Measurements from ENCODE around the gene FEZ2.

The FEZ2 gene

GRCh38 chr2:36597003-36597531 is 901 bp downstream of the FEZ2 start:
- Histone ChIP-seq H3K4ac (ENCODE audit: low read depth, low read length) (peak overlapping the region; percentile 44), H3K36me3 (ENCODE audit: control insufficient read depth in 1 of 2, insufficient read depth in 2 of 2, low read length in 2 of 2) (no peaks in the 10 kb centered on the region), H4K91ac (ENCODE audit: low read depth, low read length) (peak overlapping the region; percentile 98), H3K18ac (ENCODE audit: low read length) (peak overlapping the region; percentile 98), H2BK5ac (ENCODE audit: low read depth, low read length, poor library complexity) (no peak overlapping the region), H3K23ac (ENCODE audit: low read length) (no peak overlapping the region), H3K27me3 (ENCODE audit: insufficient read depth, low read length) (no peaks in the 10 kb centered on the region), H2BK120ac (ENCODE audit: insufficient read depth, low read length, poor library complexity) (peak overlapping the region; percentile 96), H3K4me1 (ENCODE audit: control insufficient read depth in 1 of 2, insufficient read depth in 2 of 2, low read length in 2 of 2) (peaks cover 7 to 10% of the 10 kb centered on the region in 2 experiments), H3K4me3 (ENCODE audit: low read depth, low read length) (peak overlapping the region; percentile 87), H3K79me1 (ENCODE audit: low read length) (peaks cover 8% of the 10 kb centered on the region), H3K27ac (ENCODE audit: low read depth, low read length) (peak overlapping the region; percentile 21), H3K14ac (ENCODE audit: low read length) (peak overlapping the region; percentile 99), H4K8ac (ENCODE audit: low read depth, low read length) (peak overlapping the region; percentile 98), H3K79me2 (ENCODE audit: control insufficient read depth, insufficient read depth, low read length, poor library complexity) (peaks cover 10% of the 10 kb centered on the region), H3K4me2 (ENCODE audit: low read length) (peak overlapping the region; percentile 85), H4K12ac (ENCODE audit: low read depth, low read length) (peak overlapping the region; percentile 23), H2AK5ac (ENCODE audit: low read length) (no peak overlapping the region), H2BK12ac (ENCODE audit: low read length) (no peak overlapping the region), H2AFZ (ENCODE audit: insufficient read depth, low read length, poor library complexity) (peak overlapping the region; percentile 90), H3K9me3 (ENCODE audit: insufficient read depth, low read depth, low read length) (no peaks in the 10 kb centered on the region), H3K9ac (ENCODE audit: low read length) (peak overlapping the region; percentile 74)
- DNase-seq = no peak
- WGBS (ENCODE audit: extremely low coverage, insufficient coverage, insufficient read length) = no CpG with 5 or more reads among the region's 19 CpGs

- peak overlapping the region; percentile 17 for H3K18ac ChIP-seq (ENCODE audit: low read length)
- H3K9me3 ChIP-seq (ENCODE audit: insufficient read depth, low read depth, low read length) = no peaks in the 10 kb centered on the region
- no CpG with 5 or more reads among the region's 12 CpGs for WGBS (ENCODE audit: extremely low coverage, insufficient coverage, insufficient read length)
- no peak overlapping the region for H4K91ac ChIP-seq (ENCODE audit: low read depth, low read length)
- H3K4me3 ChIP-seq (ENCODE audit: low read depth, low read length) = no peak overlapping the region
- H3K4me1 ChIP-seq (ENCODE audit: control insufficient read depth in 1 of 2, insufficient read depth in 2 of 2, low read length in 2 of 2) = peaks cover 7 to 10% of the 10 kb centered on the region in 2 experiments
- H2AK5ac ChIP-seq (ENCODE audit: low read length) = no peak overlapping the region
- H2BK120ac ChIP-seq (ENCODE audit: insufficient read depth, low read length, poor library complexity) = no peak overlapping the region
- H3K27ac ChIP-seq (ENCODE audit: low read depth, low read length) = no peak overlapping the region
- H2BK12ac ChIP-seq (ENCODE audit: low read length) = no peak overlapping the region
- H4K8ac ChIP-seq (ENCODE audit: low read depth, low read length) = no peak overlapping the region
- H3K4ac ChIP-seq (ENCODE audit: low read depth, low read length) = peak overlapping the region; percentile 57
- H3K23ac ChIP-seq (ENCODE audit: low read length) = no peak overlapping the region
- DNase-seq = no peak
- H3K27me3 ChIP-seq (ENCODE audit: insufficient read depth, low read length) = no peaks in the 10 kb centered on the region
- peaks cover 10% of the 10 kb centered on the region for H3K79me2 ChIP-seq (ENCODE audit: control insufficient read depth, insufficient read depth, low read length, poor library complexity)
- H3K79me1 ChIP-seq (ENCODE audit: low read length) = peaks cover 8% of the 10 kb centered on the region
- H3K36me3 ChIP-seq (ENCODE audit: control insufficient read depth in 1 of 2, insufficient read depth in 2 of 2, low read length in 2 of 2) = no peaks in the 10 kb centered on the region
- no peak overlapping the region for H3K9ac ChIP-seq (ENCODE audit: low read length)
- no peak overlapping the region for H4K12ac ChIP-seq (ENCODE audit: low read depth, low read length)
- no peak overlapping the region for H2BK5ac ChIP-seq (ENCODE audit: low read depth, low read length, poor library complexity)
- no peak overlapping the region for H3K14ac ChIP-seq (ENCODE audit: low read length)
- H3K4me2 ChIP-seq (ENCODE audit: low read length) = peak overlapping the region; percentile 85
- no peak overlapping the region for H2AFZ ChIP-seq (ENCODE audit: insufficient read depth, low read length, poor library complexity)
These were observed 1.6 kb downstream of the FEZ2 start for GRCh38 chr2:36596397-36596796.

- H3K36me3 ChIP-seq (ENCODE audit: control insufficient read depth in 1 of 2, insufficient read depth in 2 of 2, low read length in 2 of 2) = peaks cover 2 to 6% of the 10 kb centered on the region in 2 experiments
- no peak for DNase-seq
- WGBS (ENCODE audit: extremely low coverage, insufficient coverage, insufficient read length) = no CpG with 5 or more reads among the region's 6 CpGs
- peaks cover 7% of the 10 kb centered on the region in 2 experiments for H3K4me1 ChIP-seq (ENCODE audit: control insufficient read depth in 1 of 2, insufficient read depth in 2 of 2, low read length in 2 of 2)
- H3K4me3 ChIP-seq (ENCODE audit: low read depth, low read length) = no peak overlapping the region
- H2AK5ac ChIP-seq (ENCODE audit: low read length) = no peak overlapping the region
- no peak overlapping the region for H4K8ac ChIP-seq (ENCODE audit: low read depth, low read length)
- no peaks in the 10 kb centered on the region for H3K27me3 ChIP-seq (ENCODE audit: insufficient read depth, low read length)
- H2BK5ac ChIP-seq (ENCODE audit: low read depth, low read length, poor library complexity) = no peak overlapping the region
- no peak overlapping the region for H3K9ac ChIP-seq (ENCODE audit: low read length)
- no peak overlapping the region for H3K14ac ChIP-seq (ENCODE audit: low read length)
- no peak overlapping the region for H3K4ac ChIP-seq (ENCODE audit: low read depth, low read length)
- no peak overlapping the region for H4K12ac ChIP-seq (ENCODE audit: low read depth, low read length)
- no peak overlapping the region for H3K4me2 ChIP-seq (ENCODE audit: low read length)
- H3K79me1 ChIP-seq (ENCODE audit: low read length) = peaks cover 8% of the 10 kb centered on the region
- peaks cover 10% of the 10 kb centered on the region for H3K79me2 ChIP-seq (ENCODE audit: control insufficient read depth, insufficient read depth, low read length, poor library complexity)
- no peak overlapping the region for H3K27ac ChIP-seq (ENCODE audit: low read depth, low read length)
- no peak overlapping the region for H3K23ac ChIP-seq (ENCODE audit: low read length)
- no peak overlapping the region for H2BK120ac ChIP-seq (ENCODE audit: insufficient read depth, low read length, poor library complexity)
- no peak overlapping the region for H2BK12ac ChIP-seq (ENCODE audit: low read length)
- H2AFZ ChIP-seq (ENCODE audit: insufficient read depth, low read length, poor library complexity) = no peak overlapping the region
- H3K18ac ChIP-seq (ENCODE audit: low read length) = no peak overlapping the region
- H3K9me3 ChIP-seq (ENCODE audit: insufficient read depth, low read depth, low read length) = no peaks in the 10 kb centered on the region
- no peak overlapping the region for H4K91ac ChIP-seq (ENCODE audit: low read depth, low read length)
These were observed 3.1 kb downstream of the FEZ2 start for GRCh38 chr2:36594849-36595248.

- peaks cover 2% of the 10 kb centered on the region for H3K79me2 ChIP-seq (ENCODE audit: control insufficient read depth, insufficient read depth, low read length, poor library complexity)
- H2AFZ ChIP-seq (ENCODE audit: insufficient read depth, low read length, poor library complexity) = no peak overlapping the region
- no peak overlapping the region for H3K4me2 ChIP-seq (ENCODE audit: low read length)
- H3K4me1 ChIP-seq (ENCODE audit: control insufficient read depth in 1 of 2, insufficient read depth in 2 of 2, low read length in 2 of 2) = no peaks in the 10 kb centered on the region
- peaks cover 10 to 16% of the 10 kb centered on the region in 2 experiments for H3K36me3 ChIP-seq (ENCODE audit: control insufficient read depth in 1 of 2, insufficient read depth in 2 of 2, low read length in 2 of 2)
- no peak overlapping the region for H3K23ac ChIP-seq (ENCODE audit: low read length)
- H2AK5ac ChIP-seq (ENCODE audit: low read length) = no peak overlapping the region
- no peak overlapping the region for H4K91ac ChIP-seq (ENCODE audit: low read depth, low read length)
- H2BK12ac ChIP-seq (ENCODE audit: low read length) = no peak overlapping the region
- H3K27ac ChIP-seq (ENCODE audit: low read depth, low read length) = no peak overlapping the region
- H3K4me3 ChIP-seq (ENCODE audit: low read depth, low read length) = no peak overlapping the region
- no peak overlapping the region for H4K12ac ChIP-seq (ENCODE audit: low read depth, low read length)
- DNase-seq = no peak
- H3K9ac ChIP-seq (ENCODE audit: low read length) = no peak overlapping the region
- no peaks in the 10 kb centered on the region for H3K79me1 ChIP-seq (ENCODE audit: low read length)
- H3K27me3 ChIP-seq (ENCODE audit: insufficient read depth, low read length) = no peaks in the 10 kb centered on the region
- H2BK120ac ChIP-seq (ENCODE audit: insufficient read depth, low read length, poor library complexity) = no peak overlapping the region
- H3K14ac ChIP-seq (ENCODE audit: low read length) = no peak overlapping the region
- no peak overlapping the region for H3K4ac ChIP-seq (ENCODE audit: low read depth, low read length)
- H2BK5ac ChIP-seq (ENCODE audit: low read depth, low read length, poor library complexity) = no peak overlapping the region
- no CpG with 5 or more reads among the region's 2 CpGs for WGBS (ENCODE audit: extremely low coverage, insufficient coverage, insufficient read length)
- no peak overlapping the region for H4K8ac ChIP-seq (ENCODE audit: low read depth, low read length)
- no peaks in the 10 kb centered on the region for H3K9me3 ChIP-seq (ENCODE audit: insufficient read depth, low read depth, low read length)
- no peak overlapping the region for H3K18ac ChIP-seq (ENCODE audit: low read length)
These were observed 8.7 kb downstream of the FEZ2 start for GRCh38 chr2:36589230-36589630.
